HepG2 (cell line): Measurements from ENCODE around the gene EPHA4. TPM values are rescaled to one million over a fixed set of nuclear protein-coding genes. Genes with fewer than 3 reads are reported as not detected.

Experiments
- ATAC-seq: fragments of 200-7000 bp; cut with Tn5 transposase; 3 replicates; pipeline ENCODE4 v1.9.1; 2020; ENCODE audit warnings: mild to moderate bottlenecking, moderate library complexity
- BruUV-seq: library from RNA; stranded (reverse); fragments of 400-500 nt; replicated peaks from 2 replicates; lab custom pipeline; 2021; lab: Mats Ljungman, UMichigan
- CTCF ChIA-PET: fragments of 300-600 bp; formaldehyde crosslinking; extraction: SDS; loops from one replicate; lab custom pipeline; 2021; ENCODE audit warnings: low total read pairs, inconsistent platforms, low intra/inter-chr PET ratio; lab: Yijun Ruan, JAX
- POLR2A ChIA-PET: fragments of 350-600 bp; sonication (Branson Sonifier 250); formaldehyde crosslinking; loops from one replicate; lab custom pipeline; 2020; ENCODE audit warnings: antibody characterized with exemption, inconsistent platforms; lab: Yijun Ruan, JAX
- DNase-seq: peaks from one replicate; pipeline ENCODE4 v3.0.0-alpha.2; 2015; ENCODE audit warnings: low spot score
- FAIRE-seq: peaks from 3 replicates; lab custom pipeline; 2011; peaks lifted over from hg19 to GRCh38; lab: Jason Lieb, UNC
- H2AFZ ChIP-seq: one replicate; pipeline ENCODE4 v1.6.1; 2011; ENCODE audit warnings: low read length, inconsistent platforms
- H3K27ac ChIP-seq: fragments of 300-600 bp; 3 replicates; pipeline ENCODE4 v1.8.0; 2011; ENCODE audit warnings: mixed run types, mild to moderate bottlenecking, mixed read lengths, low read length, inconsistent platforms; ENCODE audit not compliant: insufficient read depth; ENCODE audit errors: extremely low read length
- H3K27me3 ChIP-seq, 2 experiments: fragments of 200-600 bp in 1 of 2; 2 replicates in 1 of 2; 3 replicates in 1 of 2; pipeline versions ENCODE4 v1.6.0 to v1.8.0; 2011; ENCODE audit warnings: low read length in 2 of 2, mild to moderate bottlenecking in 2 of 2, moderate library complexity in 2 of 2, inconsistent platforms in 1 of 2; ENCODE audit not compliant: insufficient read depth in 2 of 2, control insufficient read depth in 1 of 2
- H3K36me3 ChIP-seq, 2 experiments: fragments of 200-600 bp in 1 of 2; replicated peaks in 1 of 2; 2 replicates in 1 of 2; 3 replicates in 1 of 2; pipeline versions ENCODE4 v1.5.1 to v1.8.0; 2011; ENCODE audit warnings: low read length in 2 of 2, inconsistent platforms in 1 of 2; ENCODE audit not compliant: insufficient read depth in 2 of 2, control insufficient read depth in 1 of 2
- H3K4me1 ChIP-seq: 2 replicates; pipeline ENCODE4 v1.5.1; 2012; ENCODE audit warnings: low read length, inconsistent platforms; ENCODE audit not compliant: insufficient read depth
- H3K4me2 ChIP-seq: 2 replicates; pipeline ENCODE4 v1.6.0; 2011; ENCODE audit warnings: low read depth, low read length, inconsistent platforms
- H3K4me3 ChIP-seq, 3 experiments: fragments of 200-600 bp in 1 of 3; sonication (generic), shearing (Covaris generic) in 1 of 3; replicated peaks in 1 of 3; 2 replicates each; pipeline ENCODE4 v1.5.1; 2011 to 2016; ENCODE audit warnings: low read length in 3 of 3, inconsistent platforms in 2 of 3, low read depth in 2 of 3, mild to moderate bottlenecking in 2 of 3, control low read depth in 1 of 3, mixed read lengths in 1 of 3; ENCODE audit not compliant: insufficient read depth in 1 of 3
- H3K79me2 ChIP-seq: one replicate; pipeline ENCODE4 v1.6.1; 2011; ENCODE audit warnings: low read length, inconsistent platforms; ENCODE audit not compliant: insufficient read depth
- H3K9ac ChIP-seq: 2 replicates; pipeline ENCODE4 v1.6.0; 2011; ENCODE audit warnings: mild to moderate bottlenecking, low read depth, low read length, inconsistent platforms; ENCODE audit not compliant: insufficient read depth
- H3K9me3 ChIP-seq: 2 replicates; pipeline ENCODE4 v1.5.1; 2012; ENCODE audit warnings: mild to moderate bottlenecking, low read length
- H4K20me1 ChIP-seq: 2 replicates; pipeline ENCODE4 v1.6.0; 2011; ENCODE audit warnings: inconsistent platforms, mild to moderate bottlenecking, low read length, moderate library complexity; ENCODE audit not compliant: insufficient read depth
- HOXA9 ChIP-seq: sonication (generic); formaldehyde crosslinking; IDR thresholded peaks from 2 replicates; pipeline ENCODE4 v1.8.1; 2022; ENCODE audit warnings: missing genetic modification reagents, mild to moderate bottlenecking, moderate library complexity, borderline replicate concordance
- KLF11 ChIP-seq: IDR thresholded peaks from 2 replicates; pipeline ENCODE4 v1.6.1; 2016; ENCODE audit warnings: missing compliant biosample characterization
- MEIS1 ChIP-seq: sonication (generic); formaldehyde crosslinking; IDR thresholded peaks from 2 replicates; pipeline ENCODE4 v1.9.0; 2021; ENCODE audit warnings: mild to moderate bottlenecking, missing genetic modification reagents, moderate library complexity, borderline replicate concordance
- SYNCRIP ChIP-seq: fragments of 200-400 bp; formaldehyde crosslinking; IDR thresholded peaks from 2 replicates; pipeline ENCODE4 v1.6.1; 2018; ENCODE audit warnings: mild to moderate bottlenecking, low read depth, low read length; ENCODE audit not compliant: insufficient read depth
- ZNF282 ChIP-seq: fragments of 450-650 bp; IDR thresholded peaks from 2 replicates; pipeline ENCODE4 v1.6.1; 2018; ENCODE audit not compliant: partially characterized antibody
- ZNF350 ChIP-seq: sonication (generic); formaldehyde crosslinking; IDR thresholded peaks from 2 replicates; pipeline ENCODE4 v1.4.0; 2020; ENCODE audit warnings: mild to moderate bottlenecking, low read depth, missing genetic modification reagents, borderline replicate concordance
- ZNF841 ChIP-seq: sonication (generic); formaldehyde crosslinking; IDR thresholded peaks from 2 replicates; pipeline ENCODE4 v1.8.1; 2023; ENCODE audit warnings: missing genetic modification reagents, borderline replicate concordance
- WGBS: methylation state at CpG from one replicate; pipeline ENCODE4 v1.1.6; 2017; ENCODE audit warnings: low lambda C conversion rate; 5-methylcytosine and 5-hydroxymethylcytosine counted together
- in situ Hi-C: cut with HindIII; loops from 2 replicates; pipeline ENCODE4 v1.10.0; 2017; ENCODE audit warnings: low pct_unique_long_range_greater_than_20kb; ENCODE audit not compliant: extremely low pct_ligation_motif_present
- intact Hi-C: fragments of 100-400 bp; cut with micrococcal nuclease; formaldehyde crosslinking; loops from one replicate; pipeline ENCODE4 v1.10.0; 2022; ENCODE audit not compliant: unreplicated experiment
- polyA plus RNA-seq, 8 experiments: library from polyadenylated mRNA; depleted of rRNA in 3 of 8; stranded (reverse) in 7 of 8; unstranded in 1 of 8; fragments of >200 nt; fragmentation: Illumina TruSeq in 4 of 8; extraction: Trizol in 4 of 8; gene quantifications; 2 replicates each; pipeline versions ENCODE4 v1.2.1 to v1.2.3, GENCODE V29; 2011 to 2016; ENCODE audit warnings: low read depth in 4 of 8, missing spikeins in 1 of 8, mixed read lengths in 1 of 8; ENCODE audit not compliant: insufficient read depth in 1 of 8
- total RNA-seq, 5 experiments: library from RNA; depleted of rRNA; stranded (reverse); fragments of >200 nt; fragmentation: Illumina TruSeq; extraction: Trizol; gene quantifications; 2 replicates each; pipeline ENCODE4 v1.2.3, GENCODE V29; 2016; ENCODE audit warnings: low read depth in 1 of 5
- TF ChIP-seq, protein P1 (sequence below): sonication (generic); IDR thresholded peaks from 2 replicates; pipeline ENCODE4 v1.6.1; 2016; ENCODE audit warnings: low read depth, borderline replicate concordance
- TF ChIP-seq, protein P2 (sequence below): sonication (generic); formaldehyde crosslinking; IDR thresholded peaks from 2 replicates; pipeline ENCODE4 v1.5.1; 2020; ENCODE audit warnings: mild to moderate bottlenecking, missing genetic modification reagents, borderline replicate concordance

EPHA4 gene
- total and polyA plus RNA-seq, 2 of the 13 experiments (the other 11 are each of a cell fraction or from before 2014, with no cell fraction given), result not detected

GRCh38 chr2:221431477-221431876 lies 140.6 kb downstream of the EPHA4 start:
- Histone ChIP-seq H3K4me2 (no peak overlapping the region), H3K27me3 (peaks cover 0 to 5% of the 10 kb centered on the region in 2 experiments; a peak in 1 of 5 replicates), H3K9ac (no peak overlapping the region), H3K36me3 (no peaks in the 10 kb centered on the region), H4K20me1 (no peaks in the 10 kb centered on the region), H2AFZ (no peak overlapping the region), H3K27ac (no peak overlapping the region), H3K4me1 (no peaks in the 10 kb centered on the region), H3K79me2 (no peaks in the 10 kb centered on the region), H3K4me3 (no peak overlapping the region), H3K9me3 (no peaks in the 10 kb centered on the region)
- ChIA-PET CTCF (no interaction called here), POLR2A (no interaction called here)
- FAIRE-seq, result no peak
- in situ Hi-C loops, result no loop called here
- no peak for DNase-seq
- 5% methylated on average over 3 of the region's 3 CpGs for WGBS
- no peak for ATAC-seq
- no peak for TF ChIP-seq ZNF350
- TF ChIP-seq, protein P1, sequence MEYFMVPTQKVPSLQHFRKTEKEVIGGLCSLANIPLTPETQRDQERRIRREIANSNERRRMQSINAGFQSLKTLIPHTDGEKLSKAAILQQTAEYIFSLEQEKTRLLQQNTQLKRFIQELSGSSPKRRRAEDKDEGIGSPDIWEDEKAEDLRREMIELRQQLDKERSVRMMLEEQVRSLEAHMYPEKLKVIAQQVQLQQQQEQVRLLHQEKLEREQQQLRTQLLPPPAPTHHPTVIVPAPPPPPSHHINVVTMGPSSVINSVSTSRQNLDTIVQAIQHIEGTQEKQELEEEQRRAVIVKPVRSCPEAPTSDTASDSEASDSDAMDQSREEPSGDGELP, result no peak
- TF ChIP-seq ZNF841 (CRISPR knock-in tag), result no peak
- TF ChIP-seq, protein P2, sequence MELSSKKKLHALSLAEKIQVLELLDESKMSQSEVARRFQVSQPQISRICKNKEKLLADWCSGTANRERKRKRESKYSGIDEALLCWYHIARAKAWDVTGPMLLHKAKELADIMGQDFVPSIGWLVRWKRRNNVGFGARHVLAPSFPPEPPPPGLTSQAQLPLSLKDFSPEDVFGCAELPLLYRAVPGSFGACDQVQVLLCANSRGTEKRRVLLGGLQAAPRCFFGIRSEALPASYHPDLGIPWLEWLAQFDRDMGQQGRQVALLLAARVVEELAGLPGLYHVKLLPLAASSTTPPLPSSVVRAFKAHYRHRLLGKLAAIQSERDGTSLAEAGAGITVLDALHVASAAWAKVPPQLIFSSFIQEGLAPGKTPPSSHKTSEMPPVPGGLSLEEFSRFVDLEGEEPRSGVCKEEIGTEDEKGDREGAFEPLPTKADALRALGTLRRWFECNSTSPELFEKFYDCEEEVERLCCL (CRISPR knock-in tag), result no peak
- TF ChIP-seq SYNCRIP, result no peak
- no peak for TF ChIP-seq HOXA9
- TF ChIP-seq ZNF282, result no peak
- TF ChIP-seq KLF11 (CRISPR knock-in tag), result no peak
- TF ChIP-seq MEIS1, result no peak
- intact Hi-C loops, result no loop called here
- BruUV-seq, result no TSS peak
